Muscle layer of colon (tissue), 2 donors: ENCODE results near the gene AKNAD1.
A peak's percentile ranks its signal among the peaks of the same experiment; 100 is the strongest.

ENCODE experiments used
- H3K27ac ChIP-seq: one replicate; pipeline ENCODE4 v1.7.0; 2013; ENCODE audit warnings: low read depth, mild to moderate bottlenecking, low read length, moderate library complexity
- H3K27me3 ChIP-seq, 2 donors: one replicate each; pipeline ENCODE4 v1.7.0; 2013; ENCODE audit warnings: low read length in 2 of 2, mild to moderate bottlenecking in 2 of 2; ENCODE audit not compliant: insufficient read depth in 2 of 2, control insufficient read depth in 1 of 2
- H3K36me3 ChIP-seq: one replicate; pipeline ENCODE4 v1.7.0; 2013; ENCODE audit warnings: mild to moderate bottlenecking, low read length; ENCODE audit not compliant: insufficient read depth
- H3K4me1 ChIP-seq: one replicate; pipeline ENCODE4 v1.7.0; 2013; ENCODE audit warnings: mild to moderate bottlenecking, low read length; ENCODE audit not compliant: insufficient read depth
- H3K4me3 ChIP-seq, 2 donors: one replicate each; pipeline ENCODE4 v1.7.0; 2013; ENCODE audit warnings: low read length in 2 of 2, low read depth in 1 of 2, mild to moderate bottlenecking in 1 of 2, moderate library complexity in 1 of 2
- H3K9ac ChIP-seq: one replicate; pipeline ENCODE4 v1.7.0; 2013; ENCODE audit warnings: low read length
- H3K9me3 ChIP-seq: one replicate; pipeline ENCODE4 v1.7.0; 2013; ENCODE audit warnings: mild to moderate bottlenecking, low read length
- donor health status: abdominal sarcoma.
- donor health status: Adenocarcinoma of cecum.

Gene AKNAD1

GRCh38 chr1:108843390-108844137 lies 13.3 kb downstream of the AKNAD1 start:
- Histone ChIP-seq H3K4me3 (no peak overlapping the region), H3K36me3 (no peaks in the 10 kb centered on the region), H3K9ac (no peak overlapping the region), H3K4me1 (peaks cover 46% of the 10 kb centered on the region), H3K27ac (peak overlapping the region; percentile 67), H3K9me3 (no peaks in the 10 kb centered on the region), H3K27me3 (no peaks in the 10 kb centered on the region)

GRCh38 chr1:108842525-108843181 lies 14.2 kb downstream of the AKNAD1 start:
- H3K27ac ChIP-seq = peak overlapping the region; percentile 67
- no peak overlapping the region for H3K4me3 ChIP-seq
- H3K27me3 ChIP-seq = no peaks in the 10 kb centered on the region
- peaks cover 41% of the 10 kb centered on the region for H3K4me1 ChIP-seq
- no peak overlapping the region for H3K9ac ChIP-seq
- no peaks in the 10 kb centered on the region for H3K36me3 ChIP-seq
- H3K9me3 ChIP-seq = no peaks in the 10 kb centered on the region

GRCh38 chr1:108841703-108842102 lies 15.2 kb downstream of the AKNAD1 start:
- no peak overlapping the region for H3K4me3 ChIP-seq
- no peak overlapping the region for H3K9ac ChIP-seq
- H3K27ac ChIP-seq = peak overlapping the region; percentile 67

GRCh38 chr1:108832929-108833328 lies 24.0 kb downstream of the AKNAD1 start:
- no peak overlapping the region for H3K9ac ChIP-seq
- no peaks in the 10 kb centered on the region for H3K9me3 ChIP-seq
- H3K27me3 ChIP-seq = no peaks in the 10 kb centered on the region
- H3K36me3 ChIP-seq = no peaks in the 10 kb centered on the region
- no peak overlapping the region for H3K4me3 ChIP-seq
- peaks cover 36% of the 10 kb centered on the region for H3K4me1 ChIP-seq
- no peak overlapping the region for H3K27ac ChIP-seq

More at GRCh38 chr1:108841703-108842102, 15.2 kb downstream of the AKNAD1 start:
- peaks cover 38% of the 10 kb centered on the region for H3K4me1 ChIP-seq
- no peaks in the 10 kb centered on the region for H3K36me3 ChIP-seq
- no peaks in the 10 kb centered on the region for H3K27me3 ChIP-seq
- no peaks in the 10 kb centered on the region for H3K9me3 ChIP-seq

- Histone ChIP-seq H3K9me3 (no peaks in the 10 kb centered on the region), H3K27ac (peak overlapping the region; percentile 86)
Observed at GRCh38 chr1:108831225-108831624, 25.7 kb downstream of the AKNAD1 start.

GRCh38 chr1:108830119-108831008 lies 26.5 kb downstream of the AKNAD1 start:
- H3K36me3 ChIP-seq = no peaks in the 10 kb centered on the region
- H3K4me3 ChIP-seq = peak overlapping the region in 1 of 2 donors; percentile 32
- peak overlapping the region; percentile 37 for H3K9ac ChIP-seq
- H3K27ac ChIP-seq = peak overlapping the region; percentile 86
- peaks cover 35% of the 10 kb centered on the region for H3K4me1 ChIP-seq
- H3K9me3 ChIP-seq = no peaks in the 10 kb centered on the region
- no peaks in the 10 kb centered on the region for H3K27me3 ChIP-seq

More at GRCh38 chr1:108831225-108831624, 25.7 kb downstream of the AKNAD1 start:
- peaks cover 39% of the 10 kb centered on the region for H3K4me1 ChIP-seq
- peak overlapping the region; percentile 37 for H3K9ac ChIP-seq
- H3K27me3 ChIP-seq = no peaks in the 10 kb centered on the region
- no peak overlapping the region for H3K4me3 ChIP-seq
- no peaks in the 10 kb centered on the region for H3K36me3 ChIP-seq

GRCh38 chr1:108829498-108829916 lies 27.4 kb downstream of the AKNAD1 start:
- Histone ChIP-seq H3K36me3 (no peaks in the 10 kb centered on the region), H3K27me3 (no peaks in the 10 kb centered on the region), H3K9ac (no peak overlapping the region), H3K27ac (peak overlapping the region; percentile 86), H3K9me3 (no peaks in the 10 kb centered on the region), H3K4me1 (peaks cover 35% of the 10 kb centered on the region), H3K4me3 (no peak overlapping the region)

- no peaks in the 10 kb centered on the region for H3K9me3 ChIP-seq
- no peaks in the 10 kb centered on the region for H3K27me3 ChIP-seq
- no peak overlapping the region for H3K9ac ChIP-seq
- peaks cover 35% of the 10 kb centered on the region for H3K4me1 ChIP-seq
- H3K27ac ChIP-seq = peak overlapping the region; percentile 64
- H3K4me3 ChIP-seq = peak overlapping the region in 1 of 2 donors; percentile 14
- no peaks in the 10 kb centered on the region for H3K36me3 ChIP-seq
Observed at GRCh38 chr1:108828074-108828961, 28.6 kb downstream of the AKNAD1 start.

GRCh38 chr1:108826081-108826635 lies 30.7 kb downstream of the AKNAD1 start:
- no peaks in the 10 kb centered on the region for H3K36me3 ChIP-seq
- H3K27ac ChIP-seq = no peak overlapping the region
- H3K4me1 ChIP-seq = peaks cover 25% of the 10 kb centered on the region
- no peaks in the 10 kb centered on the region for H3K9me3 ChIP-seq
- H3K9ac ChIP-seq = no peak overlapping the region
- no peaks in the 10 kb centered on the region for H3K27me3 ChIP-seq
- H3K4me3 ChIP-seq = no peak overlapping the region

GRCh38 chr1:108824051-108824450 lies 32.8 kb downstream of the AKNAD1 start:
- Histone ChIP-seq H3K36me3 (no peaks in the 10 kb centered on the region), H3K9me3 (no peaks in the 10 kb centered on the region), H3K4me1 (peaks cover 11% of the 10 kb centered on the region), H3K27me3 (no peaks in the 10 kb centered on the region), H3K4me3 (no peak overlapping the region), H3K27ac (no peak overlapping the region), H3K9ac (no peak overlapping the region)
